OCI-LY1 (cell line): ENCODE results near the gene BHLHE41.

Experiments used
- EZH2 ChIP-seq: fragments of 200-600 bp; sonication (generic), shearing (Covaris generic); IDR thresholded peaks from 2 replicates; pipeline ENCODE4 v1.8.0; 2017; ENCODE audit warnings: borderline replicate concordance, mixed run types, mild to moderate bottlenecking, antibody characterized with exemption, low read length, moderate library complexity, mixed read lengths
- TF ChIP-seq, protein P1 (sequence below): fragments of 200-600 bp; sonication (generic), shearing (Covaris generic); IDR thresholded peaks from 2 replicates; pipeline ENCODE4 v1.5.1; 2017; ENCODE audit warnings: mild to moderate bottlenecking, antibody characterized with exemption, low read length, moderate library complexity, mixed read lengths

DNA sequence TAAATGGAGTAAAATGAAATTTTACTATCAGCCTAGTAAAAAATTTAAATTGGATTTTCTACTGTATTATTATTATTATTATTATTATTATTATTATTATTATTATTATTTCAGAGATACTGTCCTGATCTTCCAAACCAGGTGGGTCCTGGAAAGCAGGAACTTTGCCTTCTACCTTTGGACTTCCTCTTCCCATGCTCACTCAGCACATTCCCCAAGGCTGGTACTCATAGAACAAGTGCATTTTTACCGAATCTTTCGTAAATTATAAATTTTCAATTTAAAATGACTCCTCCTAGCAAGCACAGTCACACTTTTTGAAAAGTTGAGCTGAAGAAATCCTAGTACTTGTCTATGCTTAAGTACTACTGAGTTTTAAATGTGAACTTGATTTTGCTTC is 29.7 kb downstream of the BHLHE41 start:
- TF ChIP-seq, protein P1, sequence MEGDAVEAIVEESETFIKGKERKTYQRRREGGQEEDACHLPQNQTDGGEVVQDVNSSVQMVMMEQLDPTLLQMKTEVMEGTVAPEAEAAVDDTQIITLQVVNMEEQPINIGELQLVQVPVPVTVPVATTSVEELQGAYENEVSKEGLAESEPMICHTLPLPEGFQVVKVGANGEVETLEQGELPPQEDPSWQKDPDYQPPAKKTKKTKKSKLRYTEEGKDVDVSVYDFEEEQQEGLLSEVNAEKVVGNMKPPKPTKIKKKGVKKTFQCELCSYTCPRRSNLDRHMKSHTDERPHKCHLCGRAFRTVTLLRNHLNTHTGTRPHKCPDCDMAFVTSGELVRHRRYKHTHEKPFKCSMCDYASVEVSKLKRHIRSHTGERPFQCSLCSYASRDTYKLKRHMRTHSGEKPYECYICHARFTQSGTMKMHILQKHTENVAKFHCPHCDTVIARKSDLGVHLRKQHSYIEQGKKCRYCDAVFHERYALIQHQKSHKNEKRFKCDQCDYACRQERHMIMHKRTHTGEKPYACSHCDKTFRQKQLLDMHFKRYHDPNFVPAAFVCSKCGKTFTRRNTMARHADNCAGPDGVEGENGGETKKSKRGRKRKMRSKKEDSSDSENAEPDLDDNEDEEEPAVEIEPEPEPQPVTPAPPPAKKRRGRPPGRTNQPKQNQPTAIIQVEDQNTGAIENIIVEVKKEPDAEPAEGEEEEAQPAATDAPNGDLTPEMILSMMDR, result no peak
- TF ChIP-seq EZH2, result no peak
